ENCODE measurements around the gene WDR37. TPM values are rescaled to one million over a fixed set of nuclear protein-coding genes. Genes with fewer than 3 reads are reported as not detected.

WDR37 gene
- total RNA-seq, 2 donors from 2014 or later, result 11.9 to 22.8 TPM

GRCh38 chr10:1122349-1122748 lies 66.2 kb downstream of the WDR37 start:
- peaks cover 0 to 5% of the 10 kb centered on the region in 2 donors for H3K36me3 ChIP-seq
- intact Hi-C loops (cut with DNase I), result no loop called here
- WGBS, result 68% methylated on average over 6 of the region's 6 CpGs
- DNase-seq (ENCODE audit: low spot score), result no peak
- no peaks in the 10 kb centered on the region for H3K27me3 ChIP-seq (replicated peaks; ENCODE audit: insufficient read depth)
- no peak for TF ChIP-seq CTCF (IDR thresholded peaks at IDR 0.05)
- no peak for TF ChIP-seq POLR2AphosphoS5 (IDR thresholded peaks at IDR 0.05)
- TF ChIP-seq POLR2A (IDR thresholded peaks at IDR 0.05), result no peak
- H3K4me1 ChIP-seq (replicated peaks), result peaks cover 4% of the 10 kb centered on the region
- H3K4me3 ChIP-seq, result no peak overlapping the region
- H3K9me3 ChIP-seq, result no peaks in the 10 kb centered on the region
- H3K27ac ChIP-seq, result no peak overlapping the region

DNA sequence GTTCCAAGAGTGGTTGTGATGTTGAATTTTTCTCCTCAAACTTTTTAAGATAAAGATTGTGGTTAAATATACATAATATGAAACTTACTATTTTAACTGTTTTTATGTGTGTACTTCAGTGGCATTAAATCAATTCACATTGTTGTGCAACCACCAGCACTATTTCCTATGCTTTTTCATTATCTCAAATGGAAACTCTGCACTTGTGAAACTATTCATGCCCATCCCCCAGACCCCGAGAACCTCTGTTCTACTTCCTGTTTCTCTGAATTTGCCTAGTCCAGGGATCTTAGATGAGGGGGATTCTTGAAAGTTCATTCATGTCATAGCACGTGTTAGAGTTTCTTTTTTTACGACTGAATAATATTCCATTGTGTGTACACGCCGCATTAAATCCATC lies 67.0 kb downstream of the WDR37 start:
- Histone ChIP-seq H3K4me3 (no peak overlapping the region), H3K27ac (no peak overlapping the region), H3K9me3 (no peaks in the 10 kb centered on the region), H3K4me1 (replicated peaks) (peaks cover 4% of the 10 kb centered on the region), H3K36me3 (peaks cover 0 to 5% of the 10 kb centered on the region in 2 donors), H3K27me3 (replicated peaks; ENCODE audit: insufficient read depth) (no peaks in the 10 kb centered on the region)
- TF ChIP-seq CTCF (IDR thresholded peaks at IDR 0.05) (no peak), POLR2AphosphoS5 (IDR thresholded peaks at IDR 0.05) (no peak), POLR2A (IDR thresholded peaks at IDR 0.05) (no peak)
- DNase-seq (ENCODE audit: low spot score), result no peak
- intact Hi-C loops (cut with DNase I), result no loop called here
- 94% methylated on average over 5 of the region's 5 CpGs for WGBS

DNA sequence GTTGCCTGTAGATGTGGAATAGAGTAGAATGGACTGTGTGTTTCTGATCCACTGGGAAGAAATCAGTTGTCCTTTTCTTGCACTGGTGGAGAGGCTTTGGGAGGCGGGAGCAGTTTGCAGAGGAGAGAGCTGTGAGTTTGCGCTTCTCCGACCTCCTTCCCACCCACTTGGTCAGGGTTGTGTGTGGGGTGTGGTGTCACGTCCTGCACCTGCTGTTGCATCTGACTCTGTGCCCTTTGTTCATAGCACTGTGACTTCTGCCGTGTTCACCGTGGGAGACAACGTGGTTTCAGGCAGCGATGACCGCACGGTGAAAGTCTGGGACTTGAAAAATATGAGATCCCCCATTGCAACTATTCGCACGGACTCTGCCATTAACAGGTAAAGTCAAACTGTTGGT lies 67.8 kb downstream of the WDR37 start:
- Histone ChIP-seq H3K4me3 (no peak overlapping the region), H3K27me3 (replicated peaks; ENCODE audit: insufficient read depth) (no peaks in the 10 kb centered on the region), H3K36me3 (peaks cover 0 to 10% of the 10 kb centered on the region in 2 donors), H3K9me3 (no peaks in the 10 kb centered on the region), H3K27ac (no peak overlapping the region), H3K4me1 (replicated peaks) (no peaks in the 10 kb centered on the region)
- TF ChIP-seq CTCF (IDR thresholded peaks at IDR 0.05) (no peak), POLR2A (IDR thresholded peaks at IDR 0.05) (no peak), POLR2AphosphoS5 (IDR thresholded peaks at IDR 0.05) (no peak)
- over 99% methylated on average over 12 of the region's 12 CpGs for WGBS
- DNase-seq (ENCODE audit: low spot score), result no peak
- intact Hi-C loops (cut with DNase I), result no loop called here

- no peaks in the 10 kb centered on the region for H3K27me3 ChIP-seq (replicated peaks; ENCODE audit: insufficient read depth)
- H3K9me3 ChIP-seq, result no peaks in the 10 kb centered on the region
- intact Hi-C loops (cut with DNase I), result no loop called here
- WGBS, result over 99% methylated on average over 11 of the region's 11 CpGs
- no peak overlapping the region for H3K27ac ChIP-seq
- TF ChIP-seq POLR2A (IDR thresholded peaks at IDR 0.05), result no peak
- no peak for TF ChIP-seq CTCF (IDR thresholded peaks at IDR 0.05)
- TF ChIP-seq POLR2AphosphoS5 (IDR thresholded peaks at IDR 0.05), result no peak
- no peak overlapping the region for H3K4me3 ChIP-seq
- DNase-seq (ENCODE audit: low spot score), result no peak
- H3K36me3 ChIP-seq, result peaks cover 0 to 18% of the 10 kb centered on the region in 2 donors
- no peaks in the 10 kb centered on the region for H3K4me1 ChIP-seq (replicated peaks)
These were observed 68.6 kb downstream of the WDR37 start for GRCh38 chr10:1124796-1125195.

- TF ChIP-seq CTCF (IDR thresholded peaks at IDR 0.05) (no peak), POLR2A (IDR thresholded peaks at IDR 0.05) (no peak), POLR2AphosphoS5 (IDR thresholded peaks at IDR 0.05) (no peak)
- no peak for DNase-seq (ENCODE audit: low spot score)
- WGBS, result 88% methylated on average over 13 of the region's 13 CpGs
- no peaks in the 10 kb centered on the region for H3K4me1 ChIP-seq (replicated peaks)
- H3K9me3 ChIP-seq, result no peaks in the 10 kb centered on the region
- no peak overlapping the region for H3K27ac ChIP-seq
- H3K36me3 ChIP-seq, result peaks cover 0 to 24% of the 10 kb centered on the region in 2 donors
- no peak overlapping the region for H3K4me3 ChIP-seq
- no peaks in the 10 kb centered on the region for H3K27me3 ChIP-seq (replicated peaks; ENCODE audit: insufficient read depth)
- intact Hi-C loops (cut with DNase I), result no loop called here
These were observed 70.3 kb downstream of the WDR37 start for GRCh38 chr10:1126461-1126860.

Measured in prostate gland (tissue), 2 donors.